HG03108 (cell line): ENCODE data around the gene RHOU.
"Not testable (repeated sequence)": the region's sequence is repeated elsewhere in the genome, so short reads cannot be mapped to it uniquely, and the experiment has no call there.

ENCODE experiments used
- ATAC-seq: cut with Tn5 transposase; IDR thresholded peaks from one replicate; pipeline ENCODE4 v1.9.1; 2021; ENCODE audit warnings: moderate library complexity; ENCODE audit not compliant: unreplicated experiment

Gene RHOU

GRCh38 chr1:228734881-228735801 is at the start of gene RHOU:
TSS of gene RHOU (plus strand) at chr1:228735479. CDS start at chr1:228735743, 264 bp downstream.
- ATAC-seq: no peak

- no peak for ATAC-seq
Measured at GRCh38 chr1:228687587-228687986, 47.7 kb upstream of the RHOU start.

GRCh38 chr1:228689255-228689654 is 46.0 kb upstream of the RHOU start:
- ATAC-seq: no peak

GRCh38 chr1:228691211-228691610 is 44.1 kb upstream of the RHOU start:
- ATAC-seq: no peak

GRCh38 chr1:228691926-228692325 is 43.4 kb upstream of the RHOU start:
- ATAC-seq: no peak

GRCh38 chr1:228694447-228694846 is 40.8 kb upstream of the RHOU start:
- ATAC-seq: not testable (repeated sequence)

- no peak for ATAC-seq
Measured at GRCh38 chr1:228695015-228695955, 40.0 kb upstream of the RHOU start.

- no peak for ATAC-seq
Measured at GRCh38 chr1:228697207-228698016, 37.9 kb upstream of the RHOU start.

- no peak for ATAC-seq
Measured at GRCh38 chr1:228698017-228698329, 37.3 kb upstream of the RHOU start.

- no peak for ATAC-seq
Measured at GRCh38 chr1:228702433-228702832, 32.8 kb upstream of the RHOU start.

GRCh38 chr1:228706305-228706704 is 29.0 kb upstream of the RHOU start:
- ATAC-seq: no peak

GRCh38 chr1:228717081-228717480 is 18.2 kb upstream of the RHOU start:
- ATAC-seq: no peak

- no peak for ATAC-seq
Measured at GRCh38 chr1:228721407-228721806, 13.9 kb upstream of the RHOU start.

- ATAC-seq: no peak
Measured at GRCh38 chr1:228723287-228723686, 12.0 kb upstream of the RHOU start.

- ATAC-seq: no peak
Measured at GRCh38 chr1:228723921-228724320, 11.4 kb upstream of the RHOU start.

- no peak for ATAC-seq
Measured at GRCh38 chr1:228725178-228725577, 10.1 kb upstream of the RHOU start.

- ATAC-seq: no peak
Measured at GRCh38 chr1:228727681-228728171, 7.6 kb upstream of the RHOU start.

- no peak for ATAC-seq
Measured at GRCh38 chr1:228732426-228732825, 2.9 kb upstream of the RHOU start.

GRCh38 chr1:228733576-228733975 is 1.7 kb upstream of the RHOU start:
- ATAC-seq: no peak

- ATAC-seq: no peak
Measured at GRCh38 chr1:228735871-228736586, 750 bp downstream of the RHOU start.
